HepG2 (cell line): ENCODE measurements around the gene BET1L. TPM values are rescaled to one million over a fixed set of nuclear protein-coding genes. Genes with fewer than 3 reads are reported as not detected.

Experiments
- ATAC-seq: fragments of 200-7000 bp; cut with Tn5 transposase; 3 replicates; pipeline ENCODE4 v1.9.1; 2020; ENCODE audit warnings: mild to moderate bottlenecking, moderate library complexity
- BruUV-seq: library from RNA; stranded (reverse); fragments of 400-500 nt; replicated peaks from 2 replicates; lab custom pipeline; 2021; lab: Mats Ljungman, UMichigan
- CTCF ChIA-PET: fragments of 300-600 bp; formaldehyde crosslinking; extraction: SDS; loops from one replicate; lab custom pipeline; 2021; ENCODE audit warnings: low total read pairs, inconsistent platforms, low intra/inter-chr PET ratio; lab: Yijun Ruan, JAX
- POLR2A ChIA-PET: fragments of 350-600 bp; sonication (Branson Sonifier 250); formaldehyde crosslinking; loops from one replicate; lab custom pipeline; 2020; ENCODE audit warnings: antibody characterized with exemption, inconsistent platforms; lab: Yijun Ruan, JAX
- DNase-seq: peaks from one replicate; pipeline ENCODE4 v3.0.0-alpha.2; 2015; ENCODE audit warnings: low spot score
- FAIRE-seq: peaks from 3 replicates; lab custom pipeline; 2011; peaks lifted over from hg19 to GRCh38; lab: Jason Lieb, UNC
- H2AFZ ChIP-seq: one replicate; pipeline ENCODE4 v1.6.1; 2011; ENCODE audit warnings: low read length, inconsistent platforms
- H3K27ac ChIP-seq: fragments of 300-600 bp; 3 replicates; pipeline ENCODE4 v1.8.0; 2011; ENCODE audit warnings: mixed run types, mild to moderate bottlenecking, mixed read lengths, low read length, inconsistent platforms; ENCODE audit not compliant: insufficient read depth; ENCODE audit errors: extremely low read length
- H3K27me3 ChIP-seq, 2 experiments: fragments of 200-600 bp in 1 of 2; 2 replicates in 1 of 2; 3 replicates in 1 of 2; pipeline versions ENCODE4 v1.6.0 to v1.8.0; 2011; ENCODE audit warnings: low read length in 2 of 2, mild to moderate bottlenecking in 2 of 2, moderate library complexity in 2 of 2, inconsistent platforms in 1 of 2; ENCODE audit not compliant: insufficient read depth in 2 of 2, control insufficient read depth in 1 of 2
- H3K36me3 ChIP-seq, 2 experiments: fragments of 200-600 bp in 1 of 2; replicated peaks in 1 of 2; 2 replicates in 1 of 2; 3 replicates in 1 of 2; pipeline versions ENCODE4 v1.5.1 to v1.8.0; 2011; ENCODE audit warnings: low read length in 2 of 2, inconsistent platforms in 1 of 2; ENCODE audit not compliant: insufficient read depth in 2 of 2, control insufficient read depth in 1 of 2
- H3K4me1 ChIP-seq: 2 replicates; pipeline ENCODE4 v1.5.1; 2012; ENCODE audit warnings: low read length, inconsistent platforms; ENCODE audit not compliant: insufficient read depth
- H3K4me2 ChIP-seq: 2 replicates; pipeline ENCODE4 v1.6.0; 2011; ENCODE audit warnings: low read depth, low read length, inconsistent platforms
- H3K4me3 ChIP-seq, 3 experiments: fragments of 200-600 bp in 1 of 3; sonication (generic), shearing (Covaris generic) in 1 of 3; replicated peaks in 1 of 3; 2 replicates each; pipeline ENCODE4 v1.5.1; 2011 to 2016; ENCODE audit warnings: low read length in 3 of 3, inconsistent platforms in 2 of 3, low read depth in 2 of 3, mild to moderate bottlenecking in 2 of 3, control low read depth in 1 of 3, mixed read lengths in 1 of 3; ENCODE audit not compliant: insufficient read depth in 1 of 3
- H3K79me2 ChIP-seq: one replicate; pipeline ENCODE4 v1.6.1; 2011; ENCODE audit warnings: low read length, inconsistent platforms; ENCODE audit not compliant: insufficient read depth
- H3K9ac ChIP-seq: 2 replicates; pipeline ENCODE4 v1.6.0; 2011; ENCODE audit warnings: mild to moderate bottlenecking, low read depth, low read length, inconsistent platforms; ENCODE audit not compliant: insufficient read depth
- H3K9me3 ChIP-seq: 2 replicates; pipeline ENCODE4 v1.5.1; 2012; ENCODE audit warnings: mild to moderate bottlenecking, low read length
- H4K20me1 ChIP-seq: 2 replicates; pipeline ENCODE4 v1.6.0; 2011; ENCODE audit warnings: inconsistent platforms, mild to moderate bottlenecking, low read length, moderate library complexity; ENCODE audit not compliant: insufficient read depth
- BRD4 ChIP-seq: sonication (generic); formaldehyde crosslinking; IDR thresholded peaks from 2 replicates; pipeline ENCODE4 v1.4.0; 2020; ENCODE audit warnings: missing genetic modification reagents
- CSRNP2 ChIP-seq: sonication (generic); formaldehyde crosslinking; conservative IDR thresholded peaks from 2 replicates; pipeline ENCODE4 v1.8.0; 2022; ENCODE audit warnings: low read depth, missing genetic modification reagents
- MTERF4 ChIP-seq: sonication (generic); formaldehyde crosslinking; IDR thresholded peaks from 2 replicates; pipeline ENCODE4 v1.8.0; 2023; ENCODE audit warnings: mild to moderate bottlenecking, missing genetic modification reagents
- SMARCE1 ChIP-seq: fragments of 450-650 bp; IDR thresholded peaks from 2 replicates; pipeline ENCODE4 v1.6.1; 2017; ENCODE audit warnings: borderline replicate concordance
- SPEN ChIP-seq: sonication (generic); formaldehyde crosslinking; IDR thresholded peaks from 2 replicates; pipeline ENCODE4 v1.5.1; 2020; ENCODE audit warnings: low read depth, mild to moderate bottlenecking, missing genetic modification reagents
- ZNF343 ChIP-seq: sonication (generic); formaldehyde crosslinking; IDR thresholded peaks from 2 replicates; pipeline ENCODE4 v1.4.0; 2020; ENCODE audit warnings: mild to moderate bottlenecking, missing genetic modification reagents
- ZNF770 ChIP-seq: sonication (generic); formaldehyde crosslinking; IDR thresholded peaks from 2 replicates; pipeline ENCODE4 v1.5.0; 2020; ENCODE audit warnings: mild to moderate bottlenecking, missing genetic modification reagents
- ZSCAN22 ChIP-seq: sonication (generic); formaldehyde crosslinking; IDR thresholded peaks from 2 replicates; pipeline ENCODE4 v1.4.0; 2020; ENCODE audit warnings: mild to moderate bottlenecking, missing genetic modification reagents
- WGBS: methylation state at CpG from one replicate; pipeline ENCODE4 v1.1.6; 2017; ENCODE audit warnings: low lambda C conversion rate; 5-methylcytosine and 5-hydroxymethylcytosine counted together
- in situ Hi-C: cut with HindIII; loops from 2 replicates; pipeline ENCODE4 v1.10.0; 2017; ENCODE audit warnings: low pct_unique_long_range_greater_than_20kb; ENCODE audit not compliant: extremely low pct_ligation_motif_present
- intact Hi-C: fragments of 100-400 bp; cut with micrococcal nuclease; formaldehyde crosslinking; loops from one replicate; pipeline ENCODE4 v1.10.0; 2022; ENCODE audit not compliant: unreplicated experiment
- polyA plus RNA-seq, 8 experiments: library from polyadenylated mRNA; depleted of rRNA in 3 of 8; stranded (reverse) in 7 of 8; unstranded in 1 of 8; fragments of >200 nt; fragmentation: Illumina TruSeq in 4 of 8; extraction: Trizol in 4 of 8; gene quantifications; 2 replicates each; pipeline versions ENCODE4 v1.2.1 to v1.2.3, GENCODE V29; 2011 to 2016; ENCODE audit warnings: low read depth in 4 of 8, missing spikeins in 1 of 8, mixed read lengths in 1 of 8; ENCODE audit not compliant: insufficient read depth in 1 of 8
- total RNA-seq, 5 experiments: library from RNA; depleted of rRNA; stranded (reverse); fragments of >200 nt; fragmentation: Illumina TruSeq; extraction: Trizol; gene quantifications; 2 replicates each; pipeline ENCODE4 v1.2.3, GENCODE V29; 2016; ENCODE audit warnings: low read depth in 1 of 5
- TF ChIP-seq, protein P1 (sequence below): sonication (generic); formaldehyde crosslinking; IDR thresholded peaks from 2 replicates; pipeline ENCODE4 v1.4.0; 2020; ENCODE audit warnings: mild to moderate bottlenecking, missing genetic modification reagents
- TF ChIP-seq, protein P2 (sequence below): fragments of 450-650 bp; IDR thresholded peaks from 2 replicates; pipeline ENCODE4 v1.6.1; 2017

The BET1L gene
- total and polyA plus RNA-seq, 2 of the 13 experiments (the other 11 are each of a cell fraction or from before 2014, with no cell fraction given): 26.2 to 59.6 TPM

DNA sequence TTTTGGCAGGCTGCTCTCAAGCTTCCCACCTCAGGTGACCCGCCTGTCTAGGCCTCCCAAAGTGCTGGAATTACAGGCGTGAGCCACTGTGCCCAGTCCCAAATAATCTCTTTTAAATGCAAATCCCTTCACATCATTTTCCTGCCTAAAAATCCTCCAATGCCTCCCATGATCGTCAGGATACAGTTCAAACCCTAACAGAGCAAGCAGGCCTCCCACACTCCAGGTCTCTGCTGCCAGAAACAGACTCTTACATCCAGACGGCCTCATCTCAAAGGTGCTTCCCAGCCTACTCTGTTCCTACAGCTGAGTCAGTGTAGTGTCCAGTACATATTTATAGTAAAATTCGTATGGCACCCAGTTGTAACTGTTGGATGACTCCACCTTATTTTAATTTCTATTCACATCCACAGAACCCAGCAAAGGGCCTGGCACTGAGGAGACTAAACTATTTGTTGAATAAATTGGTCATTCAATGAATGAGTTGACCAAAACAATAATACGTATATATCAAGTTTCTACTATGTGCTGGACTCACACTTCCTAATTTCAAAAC is 20.7 kb upstream of the BET1L start:
- Histone ChIP-seq H3K36me3 (peaks cover 1 to 4% of the 10 kb centered on the region in 2 experiments; a peak in 4 of 5 replicates), H2AFZ (no peak overlapping the region), H3K9me3 (no peaks in the 10 kb centered on the region), H3K4me1 (no peaks in the 10 kb centered on the region), H3K4me2 (no peak overlapping the region), H3K27ac (no peak overlapping the region), H3K79me2 (no peaks in the 10 kb centered on the region), H3K27me3 (no peaks in the 10 kb centered on the region; a peak in 1 of 5 replicates), H3K9ac (no peak overlapping the region), H3K4me3 (no peak overlapping the region), H4K20me1 (no peaks in the 10 kb centered on the region)
- BruUV-seq: no TSS peak
- no peak for ATAC-seq
- in situ Hi-C loops (no loop called here), intact Hi-C loops (no loop called here)
- CTCF ChIA-PET: no interaction called here
- 90% methylated on average over 6 of the region's 6 CpGs for WGBS
- no peak for FAIRE-seq
- TF ChIP-seq ZSCAN22 (CRISPR knock-in tag) (no peak), ZNF770 (CRISPR knock-in tag) (no peak), ZNF343 (no peak), SPEN (CRISPR knock-in tag) (no peak)
- DNase-seq: no peak
- POLR2A ChIA-PET: interaction anchor here (1.0 kb wide), 1 partner anchor 21 kb away, joined by 3 read pairs; the partner anchor contains the start of genes BET1L and RIC8A

- Histone ChIP-seq H3K79me2 (no peaks in the 10 kb centered on the region), H3K4me3 (no peak overlapping the region), H3K9me3 (no peaks in the 10 kb centered on the region), H4K20me1 (no peaks in the 10 kb centered on the region), H3K27me3 (no peaks in the 10 kb centered on the region; a peak in 1 of 5 replicates), H3K4me2 (no peak overlapping the region), H3K9ac (no peak overlapping the region), H3K27ac (no peak overlapping the region), H2AFZ (no peak overlapping the region), H3K36me3 (peaks cover 4 to 8% of the 10 kb centered on the region in 2 experiments; a peak in 4 of 5 replicates), H3K4me1 (no peaks in the 10 kb centered on the region)
- ChIA-PET CTCF (no interaction called here), POLR2A (no interaction called here)
- in situ Hi-C loops: no loop called here
- DNase-seq: no peak
- FAIRE-seq: no peak
- WGBS: over 99% methylated on average over 10 of the region's 10 CpGs
- no peak for ATAC-seq
- no TSS peak for BruUV-seq
- intact Hi-C loops: no loop called here
- TF ChIP-seq CSRNP2 (CRISPR knock-in tag) (no peak), BRD4 (no peak), MTERF4 (CRISPR knock-in tag) (no peak), SMARCE1 (no peak)
- TF ChIP-seq, protein P1, sequence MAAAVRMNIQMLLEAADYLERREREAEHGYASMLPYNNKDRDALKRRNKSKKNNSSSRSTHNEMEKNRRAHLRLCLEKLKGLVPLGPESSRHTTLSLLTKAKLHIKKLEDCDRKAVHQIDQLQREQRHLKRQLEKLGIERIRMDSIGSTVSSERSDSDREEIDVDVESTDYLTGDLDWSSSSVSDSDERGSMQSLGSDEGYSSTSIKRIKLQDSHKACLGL (CRISPR knock-in tag): no peak
- TF ChIP-seq, protein P2, sequence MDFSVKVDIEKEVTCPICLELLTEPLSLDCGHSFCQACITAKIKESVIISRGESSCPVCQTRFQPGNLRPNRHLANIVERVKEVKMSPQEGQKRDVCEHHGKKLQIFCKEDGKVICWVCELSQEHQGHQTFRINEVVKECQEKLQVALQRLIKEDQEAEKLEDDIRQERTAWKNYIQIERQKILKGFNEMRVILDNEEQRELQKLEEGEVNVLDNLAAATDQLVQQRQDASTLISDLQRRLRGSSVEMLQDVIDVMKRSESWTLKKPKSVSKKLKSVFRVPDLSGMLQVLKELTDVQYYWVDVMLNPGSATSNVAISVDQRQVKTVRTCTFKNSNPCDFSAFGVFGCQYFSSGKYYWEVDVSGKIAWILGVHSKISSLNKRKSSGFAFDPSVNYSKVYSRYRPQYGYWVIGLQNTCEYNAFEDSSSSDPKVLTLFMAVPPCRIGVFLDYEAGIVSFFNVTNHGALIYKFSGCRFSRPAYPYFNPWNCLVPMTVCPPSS: no peak
Observed at GRCh38 chr11:225734-226453, 18.7 kb upstream of the BET1L start.
